Camera-type eye (tissue), 1 donor: Measurements from ENCODE around the gene HHIPL1. TPM values are rescaled to one million over a fixed set of nuclear protein-coding genes. Genes with fewer than 3 reads are reported as not detected.

ENCODE experiments used
- total RNA-seq: library from RNA; depleted of rRNA; stranded (reverse); fragments of >200 nt; gene quantifications from one replicate; pipeline ENCODE4 v1.2.3, GENCODE V29; 2014

Gene HHIPL1
- 11.6 TPM for total RNA-seq

DNA sequence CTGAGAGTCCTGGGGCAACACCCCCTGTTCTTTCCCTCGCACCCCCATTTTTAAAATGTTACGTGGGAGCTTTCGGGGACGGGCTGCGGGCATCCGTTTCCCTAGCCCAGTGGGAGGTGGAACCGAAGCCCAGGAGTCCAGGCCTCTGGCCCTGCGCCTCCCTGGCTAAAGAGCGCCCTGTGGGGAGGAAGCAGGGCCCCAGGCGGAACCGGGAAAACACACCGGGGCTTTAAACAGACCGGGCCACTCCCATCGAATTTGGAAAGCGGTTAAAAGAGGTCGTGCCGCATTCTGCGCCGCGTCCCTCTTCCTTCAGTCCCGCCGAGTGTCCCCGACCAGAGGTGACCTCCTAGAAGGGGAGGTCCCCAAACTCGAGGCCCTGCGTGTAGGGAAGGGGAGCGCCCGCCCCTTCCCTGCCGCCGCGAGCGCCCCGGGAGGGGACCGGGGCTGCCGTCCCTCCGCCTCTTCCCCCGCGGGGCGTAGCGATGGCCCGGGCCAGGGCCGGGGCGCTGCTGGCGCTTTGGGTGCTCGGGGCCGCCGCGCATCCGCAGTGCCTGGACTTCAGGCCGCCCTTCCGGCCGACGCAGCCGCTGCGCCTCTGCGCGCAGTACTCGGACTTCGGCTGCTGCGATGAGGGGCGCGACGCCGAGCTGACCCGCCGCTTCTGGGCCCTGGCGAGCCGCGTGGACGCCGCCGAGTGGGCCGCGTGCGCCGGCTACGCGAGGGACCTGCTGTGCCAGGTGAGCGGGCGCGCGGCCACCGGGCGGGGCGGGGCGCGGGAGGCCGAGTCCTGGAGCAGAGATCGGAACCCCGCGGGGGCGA is at the start of gene HHIPL1:
TSS of gene HHIPL1 (plus strand) at position 407 of the 822 bp plus-strand sequence. CDS start at position 486, 79 bp downstream.

DNA sequence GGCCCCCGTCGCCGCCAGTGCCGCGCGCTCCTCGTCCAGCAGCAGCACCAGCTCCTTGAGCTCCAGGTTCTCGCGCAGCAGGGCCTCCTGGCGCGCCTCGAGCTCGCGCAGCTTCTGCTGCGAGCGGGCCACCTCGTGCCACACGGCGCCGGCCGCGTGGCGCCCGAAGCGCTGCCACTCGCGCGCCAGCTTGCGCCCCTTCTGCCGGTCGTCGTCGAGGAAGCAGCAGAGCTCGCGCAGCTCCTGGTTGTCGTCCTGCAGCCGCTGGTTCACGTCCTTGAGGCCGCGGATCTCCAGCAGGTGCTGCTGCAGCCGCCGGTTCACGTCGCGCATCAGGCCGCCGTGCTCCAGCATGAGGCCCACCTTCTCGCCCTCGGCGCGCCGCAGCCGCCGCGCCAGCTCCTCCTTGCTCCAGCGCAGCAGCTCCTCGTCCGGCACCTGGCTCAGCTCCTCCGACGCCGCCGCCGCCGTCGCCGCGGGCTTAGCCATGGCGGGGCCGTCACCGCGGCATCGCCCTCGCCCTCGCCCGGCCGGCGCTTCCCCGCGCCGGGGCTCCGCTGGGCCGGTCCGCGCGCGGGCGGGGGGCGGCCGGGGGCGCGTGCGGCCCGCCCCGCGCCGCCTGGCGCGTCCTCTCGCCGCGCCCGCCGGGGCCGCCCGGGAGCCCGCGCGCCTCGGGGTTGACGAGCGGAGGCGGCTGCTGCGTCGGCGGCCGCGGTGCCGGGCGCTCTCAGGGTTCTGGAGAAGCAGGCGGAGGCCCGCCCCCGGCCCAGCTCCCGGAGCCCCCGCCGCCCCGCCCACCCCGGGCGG is 41.3 kb upstream of the HHIPL1 start, which contains the start of gene CCDC85C:
TSS of gene CCDC85C (minus strand) at position 737 of the 807 bp plus-strand sequence. CDS start at position 489, 248 bp downstream.

DNA sequence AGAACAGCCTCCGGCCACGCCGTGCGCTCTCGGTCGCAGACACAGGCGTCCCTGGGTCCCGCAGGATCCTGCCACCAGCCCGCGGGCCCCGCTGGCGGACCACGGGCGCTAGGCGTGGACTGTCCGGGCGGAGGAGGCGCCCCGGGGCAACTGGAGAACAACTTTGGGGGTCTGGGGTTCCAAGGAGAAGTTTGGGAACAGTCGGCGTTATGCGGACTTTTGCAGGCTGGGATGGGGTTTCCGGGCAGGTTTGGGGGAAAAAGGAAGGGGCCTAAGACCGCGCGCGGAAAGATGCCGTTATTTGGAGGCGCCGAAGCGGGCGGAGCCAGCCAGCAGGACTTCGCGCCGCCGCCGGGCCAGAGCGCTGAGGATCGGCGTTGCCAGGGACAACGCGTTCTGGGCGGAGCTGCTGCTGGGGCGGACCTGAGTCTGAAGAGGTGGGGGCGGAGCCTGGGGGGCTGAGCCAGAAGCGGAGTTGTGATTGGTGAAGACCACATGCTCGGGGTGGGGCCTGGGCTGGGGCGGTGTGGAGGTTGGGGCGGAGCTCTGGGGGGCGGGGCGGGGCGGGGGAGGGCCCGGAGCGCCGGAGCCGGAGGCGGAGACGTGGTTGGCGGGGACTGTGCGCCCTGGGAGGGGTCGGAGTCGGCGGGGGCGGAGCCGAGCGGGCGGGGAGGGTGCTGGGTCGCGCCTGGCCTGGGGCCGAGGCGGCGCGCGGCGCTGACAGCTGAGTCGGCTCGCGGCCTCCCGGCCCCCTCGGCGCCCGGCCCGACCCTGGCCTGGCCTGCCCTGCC is 38.9 kb downstream of the HHIPL1 start, which contains the start of gene CYP46A1:
TSS of gene CYP46A1 (plus strand) at position 680 of the 791 bp plus-strand sequence. CDS start 120 bp downstream, outside the sequence.

Other genes with a start within 250 kb of the HHIPL1 start
- gene SETD3, start 164.3 kb upstream of the HHIPL1 start, total RNA-seq = 107 TPM
- 45.9 TPM for gene CCNK, start 163.7 kb upstream of the HHIPL1 start, total RNA-seq
- gene CCDC85C, start 40.9 kb upstream of the HHIPL1 start, total RNA-seq = 42.2 TPM
- 5.4 TPM for gene CYP46A1, start 39.2 kb downstream of the HHIPL1 start, total RNA-seq
- gene EML1, start 148.3 kb downstream of the HHIPL1 start, total RNA-seq = 187 TPM